GM19468 (cell line): ENCODE measurements around the gene NR5A2.

Source experiments
- ATAC-seq: cut with Tn5 transposase; IDR thresholded peaks from one replicate; pipeline ENCODE4 v1.9.1; 2021; ENCODE audit warnings: mild to moderate bottlenecking, moderate library complexity, moderate number of reproducible peaks; ENCODE audit not compliant: unreplicated experiment; ENCODE audit errors: extremely low read depth

NR5A2 gene

DNA sequence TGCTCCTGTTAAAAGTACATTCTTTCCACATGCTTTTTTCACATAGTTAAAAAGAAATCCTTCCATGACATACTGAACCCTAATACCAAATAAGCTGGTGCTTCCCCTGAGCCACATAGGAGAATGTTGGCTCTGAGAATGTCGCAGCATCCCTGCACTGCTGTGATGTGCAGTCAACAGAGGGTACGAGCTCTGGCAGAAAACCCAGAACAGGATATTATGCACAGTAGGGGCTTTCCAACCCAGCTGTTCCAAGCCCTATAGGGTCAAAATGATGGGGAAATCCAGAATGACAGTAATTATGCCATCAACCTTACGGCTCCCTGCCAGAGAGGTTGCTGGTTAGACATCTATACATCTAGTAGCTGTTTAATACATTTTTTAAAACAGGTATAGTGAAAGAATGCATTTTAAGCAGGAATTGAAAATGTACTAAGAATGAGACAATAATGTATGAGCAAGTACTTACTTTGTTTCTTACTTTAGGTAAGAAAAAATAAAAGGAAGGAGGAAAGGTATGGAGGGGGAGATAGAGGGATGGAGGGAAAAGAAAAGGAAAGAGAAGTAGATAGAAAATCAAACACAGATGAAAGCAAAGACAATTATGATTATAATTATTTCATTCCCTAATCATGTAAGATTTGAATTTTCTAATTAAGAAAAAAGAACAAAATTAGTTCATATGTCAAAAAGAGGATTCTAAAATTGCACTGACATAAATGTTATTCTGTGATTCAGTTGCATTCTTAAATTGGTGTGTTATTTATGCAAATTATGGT is 126.0 kb downstream of the NR5A2 start:
- no peak for ATAC-seq

DNA sequence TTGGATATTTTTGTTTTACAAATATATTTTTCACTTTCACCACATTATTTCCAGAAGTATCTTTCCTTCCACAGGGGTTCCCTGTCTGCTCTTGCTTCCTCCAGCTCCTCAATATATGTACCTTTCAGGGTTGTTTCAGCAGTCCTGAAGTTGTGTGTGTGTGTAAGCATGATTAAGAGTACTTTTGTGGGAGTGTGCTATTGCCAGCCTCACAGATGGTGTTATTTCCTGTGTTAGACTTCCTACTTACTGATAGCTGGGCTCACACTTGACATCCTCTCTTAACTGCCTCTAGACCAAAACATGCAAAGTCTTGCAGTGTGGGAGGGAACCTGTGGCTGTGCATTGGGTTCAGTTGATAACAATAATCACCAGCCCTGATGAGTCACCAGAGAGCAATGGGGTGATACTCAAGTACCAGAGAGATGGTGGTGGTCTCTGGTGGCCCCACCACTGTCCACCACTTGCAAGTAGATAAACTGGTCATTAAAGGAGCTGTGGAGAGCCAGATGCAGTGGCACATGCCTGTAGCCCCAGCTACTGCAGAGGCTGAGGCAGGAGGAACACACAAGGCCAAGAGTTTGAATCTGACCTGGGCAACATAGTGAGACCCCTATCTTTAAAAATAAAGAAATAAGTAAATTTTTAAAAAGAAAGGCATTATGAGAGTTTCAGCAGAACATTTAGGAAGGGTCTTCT is 126.7 kb downstream of the NR5A2 start:
- peak; percentile 95 for ATAC-seq

DNA sequence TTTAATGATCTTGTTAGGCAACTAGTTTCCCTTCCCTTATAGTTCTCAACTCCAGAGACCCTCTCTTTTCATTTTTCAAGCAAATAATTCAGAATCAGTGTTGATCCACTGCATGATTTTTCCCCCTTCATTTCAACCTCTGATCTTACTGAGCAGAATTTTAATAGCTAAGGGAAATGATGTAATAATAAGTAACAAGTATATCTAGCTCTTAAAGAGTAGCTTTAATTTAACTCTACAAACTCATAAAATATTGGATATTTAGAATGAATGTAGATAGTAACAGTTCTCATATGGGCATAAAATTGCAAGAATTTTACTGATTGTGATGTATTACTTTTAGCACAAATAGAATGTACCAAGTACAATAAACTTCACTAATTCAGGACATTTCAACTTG is 130.2 kb downstream of the NR5A2 start:
- no peak for ATAC-seq

DNA sequence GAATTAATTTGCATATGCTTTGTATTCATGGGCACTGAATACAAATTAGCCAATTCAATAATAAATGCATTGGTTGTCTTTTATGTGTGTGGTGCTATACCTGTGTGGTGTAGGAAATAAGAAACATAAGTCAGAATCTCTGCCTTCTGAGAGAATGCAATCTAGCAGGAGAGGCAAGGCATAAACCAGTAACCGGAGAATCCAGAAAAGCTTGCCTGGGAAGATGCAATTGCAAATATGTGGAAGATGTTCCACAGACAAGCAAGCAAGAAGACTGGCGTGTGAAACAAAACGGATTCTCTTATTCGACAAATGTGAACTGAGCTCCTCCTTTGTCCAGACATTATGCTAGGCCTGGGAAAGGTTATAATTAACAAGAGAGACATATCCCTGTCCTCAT is 134.3 kb downstream of the NR5A2 start:
- no peak for ATAC-seq

DNA sequence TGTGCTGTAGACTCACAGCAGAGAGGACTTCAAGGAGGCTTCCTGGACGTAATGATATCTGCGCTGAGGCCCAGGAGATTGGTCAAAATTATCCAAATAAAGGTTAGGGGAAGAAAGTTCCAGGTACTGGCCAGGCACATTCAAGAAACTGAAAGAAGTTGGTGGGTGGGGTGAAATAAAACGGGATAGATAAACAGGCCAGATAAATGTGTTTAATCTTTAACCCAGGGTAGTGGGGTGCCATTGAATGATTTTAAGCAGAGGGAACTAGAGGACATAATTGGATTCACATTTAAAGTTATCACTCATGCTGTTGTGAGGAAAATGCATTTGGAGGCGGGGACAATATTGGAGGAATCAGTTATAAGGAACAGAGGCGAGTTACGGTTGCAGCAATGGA is 134.7 kb downstream of the NR5A2 start:
- ATAC-seq = no peak

DNA sequence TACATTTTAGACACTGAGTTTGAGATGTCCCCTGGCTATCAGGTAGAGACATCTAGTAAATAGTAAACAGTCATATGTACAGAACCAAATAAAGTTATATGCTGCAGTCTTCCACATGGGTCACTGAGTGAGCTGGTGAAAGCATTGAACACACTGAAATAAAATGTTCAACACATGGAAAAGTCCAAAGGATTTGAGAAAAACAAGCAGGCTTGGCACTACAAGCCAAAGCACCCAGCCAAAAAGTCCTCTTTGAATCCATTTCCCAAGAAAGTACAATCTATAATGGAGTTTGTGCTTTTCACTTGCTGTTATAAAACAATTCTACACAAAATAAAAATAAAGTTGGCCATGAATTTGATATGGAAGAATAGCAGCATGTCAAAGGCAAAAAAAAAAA is 135.4 kb downstream of the NR5A2 start:
- no peak for ATAC-seq

DNA sequence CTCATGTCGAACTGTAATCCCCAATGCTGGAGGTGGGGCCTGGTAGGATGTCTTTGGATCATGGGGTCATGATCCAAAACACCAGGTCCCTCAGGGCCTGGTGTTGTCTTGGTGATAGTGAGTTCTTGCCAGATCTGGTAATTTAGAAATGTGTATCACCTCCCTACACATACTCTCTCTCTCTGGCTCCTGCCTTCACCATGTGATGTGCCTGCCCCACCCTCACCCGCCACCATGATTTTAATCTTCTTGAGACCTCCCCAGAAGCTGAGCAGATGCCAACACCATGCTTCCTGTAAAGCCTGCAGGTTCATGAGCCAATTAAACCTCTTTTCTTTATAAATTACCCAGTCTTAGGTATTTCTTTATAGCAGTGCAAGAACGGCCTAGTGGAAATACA is 136.4 kb downstream of the NR5A2 start:
- no peak for ATAC-seq

DNA sequence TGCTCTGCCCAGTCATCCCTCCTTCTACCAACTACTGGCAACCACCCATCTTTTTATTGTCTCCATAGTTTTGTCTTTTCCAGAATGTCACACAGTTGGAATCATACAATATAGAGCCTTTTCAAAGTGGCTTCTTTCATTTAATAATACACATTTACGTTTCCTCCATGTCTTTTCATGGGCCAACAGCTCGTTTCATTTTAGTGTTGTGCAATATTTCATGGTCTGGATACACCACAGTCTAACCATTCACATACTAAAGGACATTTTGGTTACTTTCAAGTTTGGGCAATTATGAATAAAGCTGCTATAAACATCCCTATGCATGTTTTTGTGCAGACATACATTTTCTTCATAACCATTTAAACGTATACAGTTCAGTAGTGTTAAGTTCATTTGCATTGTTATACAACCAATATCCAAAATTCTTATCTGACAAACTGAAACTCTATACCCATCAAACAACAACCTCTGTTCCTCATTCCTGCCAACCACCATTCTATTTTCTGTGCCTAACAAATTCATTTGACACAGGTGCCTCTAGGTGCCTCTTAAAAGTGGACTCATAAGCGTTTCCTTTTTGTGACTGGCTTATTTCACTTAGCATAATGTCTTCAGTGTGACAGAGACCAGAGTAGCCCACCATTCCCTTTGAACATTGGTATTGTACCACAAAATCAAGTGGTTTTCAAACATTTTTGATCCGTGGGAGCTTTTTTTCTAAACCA is 138.1 kb downstream of the NR5A2 start:
- ATAC-seq = no peak

DNA sequence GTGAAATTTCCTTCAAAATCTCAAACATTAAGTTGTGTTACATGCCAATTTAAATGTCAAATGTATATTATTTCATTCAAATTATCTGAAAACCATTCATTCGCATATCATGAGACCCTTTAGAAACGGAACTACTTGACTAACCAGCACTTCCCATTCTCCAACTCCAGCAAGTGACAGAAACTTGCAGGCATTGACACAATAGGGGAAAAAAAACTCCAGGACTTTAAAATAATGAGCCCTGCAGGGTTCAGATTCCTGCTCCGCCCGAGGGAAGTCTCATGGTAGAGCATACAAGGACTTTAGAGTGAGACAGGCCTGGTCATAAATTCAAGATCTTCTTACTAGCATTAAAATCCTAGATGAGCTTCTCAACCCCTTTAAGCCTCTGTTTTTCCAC is 138.9 kb downstream of the NR5A2 start:
- ATAC-seq = no peak

DNA sequence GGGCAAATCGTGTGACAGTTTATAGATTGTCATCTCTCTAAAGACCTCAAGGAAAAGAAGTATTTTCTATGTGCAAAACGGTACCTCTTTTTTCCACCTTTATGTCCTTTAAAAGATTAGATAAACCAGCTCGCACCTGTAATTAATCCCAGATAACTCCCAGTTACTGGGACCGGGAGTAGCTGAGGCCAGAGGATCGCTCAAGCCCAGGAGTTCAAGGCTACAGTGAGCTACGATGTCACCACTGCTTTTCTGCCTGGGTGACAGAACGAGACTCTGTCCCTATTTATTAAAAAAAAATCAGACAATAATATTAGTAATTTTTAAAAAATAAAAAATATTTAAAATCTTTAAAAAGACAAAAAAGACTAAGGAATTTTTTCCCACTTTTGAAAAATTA is 141.4 kb downstream of the NR5A2 start:
- no peak for ATAC-seq

DNA sequence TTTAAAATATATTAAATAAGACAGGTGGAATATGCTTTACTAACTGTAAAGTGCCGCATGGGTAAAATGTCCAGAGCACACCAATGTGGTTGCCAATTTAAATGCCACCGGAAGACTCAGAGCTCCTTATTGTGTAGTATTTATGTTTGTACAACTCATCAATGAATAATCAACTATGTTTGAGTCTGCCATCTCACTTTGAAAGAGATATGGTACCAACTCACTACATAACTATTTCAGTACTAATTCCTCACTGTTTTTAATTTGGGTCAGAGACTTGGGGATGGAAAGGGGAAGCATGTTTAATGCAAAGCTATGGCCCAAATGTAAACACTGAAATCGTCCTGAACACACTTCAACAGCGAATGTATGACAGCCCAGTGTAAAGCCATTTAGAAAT is 144.8 kb downstream of the NR5A2 start:
- no peak for ATAC-seq

DNA sequence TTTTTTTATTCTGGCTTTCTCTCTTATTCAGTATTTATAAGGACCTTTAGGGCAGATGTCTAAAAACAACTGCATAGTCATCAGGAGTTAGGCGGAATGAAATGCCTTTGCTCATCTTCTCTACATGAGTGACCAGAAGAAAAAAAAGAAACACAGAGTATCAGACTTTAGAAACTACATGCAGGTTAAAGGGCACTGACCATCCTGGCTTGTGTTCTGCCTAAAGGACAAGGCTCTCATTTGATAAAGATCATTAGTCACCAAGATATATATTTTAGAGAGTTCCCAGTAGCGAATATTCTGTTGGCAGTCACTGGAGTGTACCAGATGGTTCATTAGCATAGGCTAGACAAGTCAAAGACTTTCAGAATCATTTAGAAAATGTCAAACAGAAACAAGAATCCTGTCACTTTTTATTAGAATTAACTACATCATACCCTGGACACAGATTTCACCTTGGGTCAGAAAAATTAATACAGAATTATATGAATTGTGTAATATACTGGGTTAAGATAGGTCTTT is 145.6 kb downstream of the NR5A2 start:
- ATAC-seq = no peak

DNA sequence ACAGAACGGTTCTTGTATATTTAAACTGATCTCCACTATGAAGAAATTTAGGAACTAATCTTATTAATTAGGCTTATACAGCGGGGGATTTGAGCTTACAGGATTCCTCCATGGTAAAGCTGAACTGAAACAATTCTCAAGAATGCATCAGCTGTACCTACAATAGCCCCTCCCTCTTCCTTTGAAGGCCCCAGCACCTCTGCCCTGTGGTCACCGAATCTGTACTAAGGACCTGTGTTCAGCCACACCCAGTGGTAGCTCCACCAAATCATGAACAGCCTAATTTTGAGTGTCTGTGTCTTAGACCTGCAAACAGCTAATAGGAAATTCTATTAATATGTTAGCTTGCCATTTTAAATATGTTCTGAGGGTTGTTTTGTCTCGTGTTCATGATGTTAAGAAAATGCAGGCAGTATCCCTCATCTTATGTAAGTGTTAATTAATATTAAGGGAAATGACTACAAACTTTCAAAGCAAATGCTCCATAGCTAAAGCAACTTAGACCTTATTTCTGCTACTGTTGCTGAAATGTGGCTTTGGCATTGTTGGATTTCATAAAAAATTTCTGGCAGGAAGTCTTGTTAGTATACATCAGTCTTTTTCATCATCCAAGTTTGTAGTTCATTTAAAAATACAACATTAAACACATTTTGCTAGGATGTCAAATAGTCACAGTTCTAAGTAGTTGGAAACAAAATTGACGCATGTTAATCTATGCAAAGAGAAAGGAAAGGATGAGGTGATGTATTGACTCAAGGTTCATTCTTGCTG is 147.2 kb downstream of the NR5A2 start:
- ATAC-seq = no peak

DNA sequence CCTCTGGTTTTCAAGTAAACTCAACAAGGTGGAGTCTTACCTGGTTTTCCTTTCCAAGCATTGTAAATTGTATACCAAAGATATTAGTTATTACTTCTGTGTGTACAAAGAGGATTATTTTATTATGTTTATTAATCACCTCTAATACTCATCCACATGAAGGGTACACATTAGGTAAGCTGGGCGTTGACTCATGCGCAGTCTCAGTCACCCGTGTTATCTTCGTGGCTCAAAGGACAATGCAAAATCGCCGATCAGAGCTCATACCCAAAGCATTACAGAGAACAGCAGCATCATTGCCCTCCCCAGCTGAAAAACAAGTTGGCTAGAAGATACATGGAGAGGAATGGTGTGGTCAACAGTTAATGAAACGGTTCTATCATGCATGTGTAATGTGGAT is 148.7 kb downstream of the NR5A2 start:
- no peak for ATAC-seq

DNA sequence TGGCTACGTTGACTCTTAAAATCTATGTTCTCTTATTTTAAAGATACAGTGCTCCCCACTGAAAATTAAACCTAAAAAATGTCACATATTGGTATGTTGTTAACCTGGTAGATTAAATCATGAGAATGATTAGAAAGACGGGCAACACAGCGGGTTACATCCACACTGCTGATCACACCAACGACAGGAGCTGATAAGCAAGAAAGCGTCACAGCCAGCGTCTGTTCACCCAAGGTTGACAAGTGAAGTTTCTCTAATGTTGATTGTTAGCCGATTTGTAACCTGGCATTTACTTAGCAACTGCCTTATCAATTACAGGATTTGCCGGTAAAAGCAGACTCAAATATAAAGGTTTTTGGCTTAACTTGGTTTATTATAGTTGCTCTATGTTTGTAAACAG is 149.3 kb downstream of the NR5A2 start:
- no peak for ATAC-seq

DNA sequence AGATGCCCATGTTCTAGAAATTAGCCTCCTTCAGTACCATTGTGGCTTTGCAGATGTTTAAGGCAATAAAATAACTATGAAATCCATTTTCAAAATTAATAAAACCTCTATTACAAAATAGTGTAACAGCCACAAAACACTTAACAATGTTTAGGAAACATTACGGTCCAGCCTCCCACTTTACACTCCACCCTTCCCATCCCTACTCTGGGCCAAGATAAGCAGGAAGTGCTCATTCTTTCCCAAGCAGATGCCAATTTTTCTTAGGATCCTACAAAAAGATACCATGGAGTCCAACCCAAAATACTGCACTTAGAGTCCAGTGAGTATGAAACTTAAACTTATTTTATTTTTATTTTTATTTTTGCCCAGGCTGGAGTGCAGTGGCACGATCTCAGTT is 150.8 kb downstream of the NR5A2 start:
- ATAC-seq = no peak

DNA sequence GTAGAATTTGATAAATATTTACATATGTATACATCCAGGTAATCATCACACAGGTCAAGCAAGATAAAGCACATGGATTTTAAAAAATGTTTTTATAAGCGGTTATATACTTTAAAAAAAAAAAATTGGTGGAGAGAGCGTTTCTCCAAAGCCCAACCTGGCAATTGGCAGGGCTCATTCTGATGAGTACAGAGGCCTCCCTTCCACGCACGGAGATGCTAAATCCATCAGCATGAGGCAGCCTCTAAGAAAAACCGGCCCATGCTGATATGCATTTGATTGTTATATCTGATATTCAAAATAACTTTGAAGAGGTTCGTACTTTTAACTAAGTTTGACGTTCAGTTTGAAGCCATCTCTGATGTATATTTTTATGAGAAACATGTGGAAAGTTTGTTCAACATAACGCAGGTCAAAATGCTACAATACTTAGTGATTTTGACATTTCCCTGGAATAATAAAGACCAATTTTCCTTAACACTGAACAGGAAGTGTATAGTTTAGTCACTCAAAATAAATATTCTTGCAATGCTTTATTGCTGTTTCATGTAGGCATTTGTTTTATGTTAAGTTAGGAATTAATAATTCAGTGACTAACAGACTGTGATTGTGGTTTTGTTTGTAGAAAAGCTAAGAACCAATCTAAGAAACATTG is 151.7 kb downstream of the NR5A2 start:
- no peak for ATAC-seq

DNA sequence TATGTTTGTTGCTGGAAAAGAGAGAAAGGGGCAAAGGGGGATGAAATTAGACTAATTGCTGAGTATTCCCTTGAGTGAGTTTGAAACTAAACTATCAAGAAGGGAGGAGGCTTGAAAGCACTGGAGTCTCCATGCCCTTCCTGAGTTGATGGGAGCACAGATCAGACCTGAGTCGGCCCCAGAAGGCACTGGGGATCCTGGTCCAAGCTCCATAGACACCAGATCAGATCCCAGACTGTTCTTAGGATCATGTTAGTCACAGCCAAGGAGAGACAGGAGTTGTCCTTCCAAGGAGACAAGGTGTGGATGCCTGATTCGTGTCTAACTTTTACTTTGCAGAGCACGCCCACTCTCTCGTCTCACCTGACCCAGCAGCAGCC is 152.3 kb downstream of the NR5A2 start:
- ATAC-seq = no peak

DNA sequence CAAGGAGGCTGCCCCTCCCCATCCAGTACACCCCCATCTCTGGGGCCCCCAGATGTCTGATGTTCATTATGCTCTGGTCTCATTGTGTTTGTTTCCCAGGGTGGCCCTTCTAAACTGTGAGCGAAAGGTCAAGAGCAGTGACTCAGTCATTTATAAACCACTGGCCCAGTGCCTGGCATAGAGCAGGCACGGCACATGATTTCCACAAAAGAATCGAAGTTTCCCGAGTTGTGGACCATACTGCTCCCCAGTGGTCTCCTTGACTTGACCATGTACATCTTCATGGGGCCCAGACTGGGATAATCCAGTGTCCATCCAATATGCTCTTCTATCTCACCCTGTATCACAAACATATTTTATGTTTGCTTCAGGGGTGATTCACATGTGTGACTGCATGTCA is 153.3 kb downstream of the NR5A2 start:
- ATAC-seq = no peak

DNA sequence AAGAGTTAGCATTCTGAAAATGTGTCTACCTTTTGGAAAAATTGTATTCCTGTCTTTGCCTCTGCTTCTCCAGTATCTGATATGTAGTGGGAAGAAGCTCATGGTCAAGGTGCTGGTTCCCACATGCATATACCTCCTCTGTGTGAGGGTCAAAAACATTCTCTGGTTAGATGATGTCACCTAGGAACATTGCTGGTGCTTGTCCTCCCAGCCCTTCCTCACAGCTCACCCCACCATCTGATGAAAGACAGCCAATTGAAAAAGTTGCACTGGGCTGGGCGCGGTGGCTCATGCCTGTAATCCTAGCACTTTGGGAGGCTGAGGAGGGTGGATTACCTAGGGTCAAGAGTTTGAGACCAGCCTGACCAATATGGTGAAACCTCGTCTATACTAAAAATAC is 154.4 kb downstream of the NR5A2 start:
- ATAC-seq = no peak
